ENCODE results near the gene TRRAP.
"Not testable (repeated sequence)": the region's sequence is repeated elsewhere in the genome, so short reads cannot be mapped to it uniquely, and the experiment has no call there.

TRRAP gene

GRCh38 chr7:98878365-98879197, at the start of gene TRRAP:
TRRAP (plus strand) TSS chr7:98878532; CDS start chr7:98881151, 2,619 bp downstream.
- peak; percentile 85 for DNase-seq

- no peak for DNase-seq
Measured at GRCh38 chr7:98830972-98831548, 47.3 kb upstream of the TRRAP start.

GRCh38 chr7:98831641-98832221, 46.6 kb upstream of the TRRAP start:
- peak; percentile 59 for DNase-seq

GRCh38 chr7:98833022-98833421, 45.3 kb upstream of the TRRAP start:
- no peak for DNase-seq

GRCh38 chr7:98834949-98835348, 43.4 kb upstream of the TRRAP start:
- no peak for DNase-seq

GRCh38 chr7:98836811-98837629, 41.3 kb upstream of the TRRAP start:
- peak; percentile 55 for DNase-seq

- no peak for DNase-seq
Measured at GRCh38 chr7:98837630-98837972, 40.7 kb upstream of the TRRAP start.

GRCh38 chr7:98840096-98840495, 38.2 kb upstream of the TRRAP start:
- DNase-seq: no peak

- DNase-seq: no peak
Measured at GRCh38 chr7:98840722-98841121, 37.6 kb upstream of the TRRAP start.

- DNase-seq: peak; percentile 65
Measured at GRCh38 chr7:98841179-98841997, 36.9 kb upstream of the TRRAP start.

GRCh38 chr7:98842552-98842951, 35.8 kb upstream of the TRRAP start:
- not testable (repeated sequence) for DNase-seq

- DNase-seq: no peak
Measured at GRCh38 chr7:98848918-98849317, 29.4 kb upstream of the TRRAP start.

GRCh38 chr7:98852826-98853225, 25.5 kb upstream of the TRRAP start:
- DNase-seq: no peak

GRCh38 chr7:98855610-98856422, 22.5 kb upstream of the TRRAP start:
- no peak for DNase-seq

GRCh38 chr7:98860071-98860470, 18.3 kb upstream of the TRRAP start:
- DNase-seq: no peak

- no peak for DNase-seq
Measured at GRCh38 chr7:98862203-98862602, 16.1 kb upstream of the TRRAP start.

GRCh38 chr7:98862716-98863420, 15.5 kb upstream of the TRRAP start:
- no peak for DNase-seq

GRCh38 chr7:98863601-98864000, 14.7 kb upstream of the TRRAP start:
- no peak for DNase-seq

- DNase-seq: no peak
Measured at GRCh38 chr7:98864731-98865453, 13.4 kb upstream of the TRRAP start.

GRCh38 chr7:98866351-98866750, 12.0 kb upstream of the TRRAP start:
- DNase-seq: no peak

Data from hematopoietic multipotent progenitor cell treated with erythropoietin and hydrocortisone succinate and interleukin-3 and kit ligand, for 4 days (in vitro differentiated cells).